Type B pancreatic cell (in vitro differentiated cells): ENCODE results near the gene STYXL1. TPM values are rescaled to one million over a fixed set of nuclear protein-coding genes. Genes with fewer than 3 reads are reported as not detected.

Experiments used
- DNase-seq: peaks from one replicate; pipeline ENCODE4 v3.0.0; 2021; ENCODE audit warnings: mixed read lengths; ENCODE audit not compliant: unreplicated experiment; ENCODE audit errors: extremely low spot score
- H3K27ac Mint-ChIP-seq: 2 replicates; pipeline ENCODE4 v1.8.0; 2021; ENCODE audit warnings: mild to moderate bottlenecking, mixed read lengths
- H3K27me3 Mint-ChIP-seq: 2 replicates; pipeline ENCODE4 v1.8.0; 2021; ENCODE audit warnings: mixed read lengths
- H3K36me3 Mint-ChIP-seq: 2 replicates; pipeline ENCODE4 v1.8.0; 2021; ENCODE audit warnings: mixed read lengths
- H3K4me1 Mint-ChIP-seq: one replicate; pipeline ENCODE4 v1.8.0; 2021; ENCODE audit warnings: mixed read lengths; ENCODE audit not compliant: unreplicated experiment
- H3K4me3 Mint-ChIP-seq: 2 replicates; pipeline ENCODE4 v1.8.0; 2021; ENCODE audit warnings: mild to moderate bottlenecking, mixed read lengths
- H3K9me3 Mint-ChIP-seq: 2 replicates; pipeline ENCODE4 v1.8.0; 2021; ENCODE audit warnings: mixed read lengths
- CTCF ChIP-seq: fragments of 200-600 bp; sonication (generic); conservative IDR thresholded peaks from 2 replicates; pipeline ENCODE4 v1.5.0; 2021; ENCODE audit warnings: antibody characterized with exemption, mild to moderate bottlenecking
- total RNA-seq: library from RNA; stranded (reverse); gene quantifications from 2 replicates; pipeline ENCODE4 v1.2.1, GENCODE V29; 2021; ENCODE audit warnings: low replicate concordance

The STYXL1 gene
- total RNA-seq, 1 donor from 2014 or later: 45.9 TPM

- peak overlapping the region; percentile 81 for H3K4me3 Mint-ChIP-seq
- no peak for DNase-seq
- peaks cover 21% of the 10 kb centered on the region for H3K4me1 Mint-ChIP-seq
- peaks cover 23% of the 10 kb centered on the region for H3K36me3 Mint-ChIP-seq
- H3K27ac Mint-ChIP-seq: peak overlapping the region; percentile 99
- no peaks in the 10 kb centered on the region for H3K27me3 Mint-ChIP-seq
- no peak for TF ChIP-seq CTCF
- H3K9me3 Mint-ChIP-seq: no peaks in the 10 kb centered on the region
These were observed 90.6 kb downstream of the STYXL1 start for GRCh38 chr7:75957021-75957736.

- Mint-ChIP-seq H3K9me3 (no peaks in the 10 kb centered on the region), H3K36me3 (peaks cover 20% of the 10 kb centered on the region), H3K27ac (peak overlapping the region; percentile 99), H3K4me1 (peaks cover 12% of the 10 kb centered on the region), H3K4me3 (no peak overlapping the region), H3K27me3 (no peaks in the 10 kb centered on the region)
- no peak for TF ChIP-seq CTCF
- no peak for DNase-seq
These were observed 92.4 kb downstream of the STYXL1 start for GRCh38 chr7:75955331-75955955.

- Mint-ChIP-seq H3K36me3 (peaks cover 18% of the 10 kb centered on the region), H3K4me3 (no peak overlapping the region), H3K4me1 (peaks cover 17% of the 10 kb centered on the region), H3K27me3 (no peaks in the 10 kb centered on the region), H3K9me3 (no peaks in the 10 kb centered on the region), H3K27ac (no peak overlapping the region)
- no peak for DNase-seq
- no peak for TF ChIP-seq CTCF
These were observed 93.9 kb downstream of the STYXL1 start for GRCh38 chr7:75953931-75954330.

GRCh38 chr7:75953431-75953830 is 94.4 kb downstream of the STYXL1 start:
- Mint-ChIP-seq H3K4me3 (no peak overlapping the region), H3K4me1 (peaks cover 19% of the 10 kb centered on the region), H3K36me3 (peaks cover 20% of the 10 kb centered on the region), H3K9me3 (no peaks in the 10 kb centered on the region), H3K27me3 (no peaks in the 10 kb centered on the region), H3K27ac (no peak overlapping the region)
- DNase-seq: no peak
- no peak for TF ChIP-seq CTCF

GRCh38 chr7:75951506-75951905 is 96.3 kb downstream of the STYXL1 start:
- Mint-ChIP-seq H3K36me3 (peaks cover 16% of the 10 kb centered on the region), H3K4me3 (no peak overlapping the region), H3K4me1 (peaks cover 18% of the 10 kb centered on the region), H3K9me3 (no peaks in the 10 kb centered on the region), H3K27me3 (no peaks in the 10 kb centered on the region), H3K27ac (no peak overlapping the region)
- no peak for TF ChIP-seq CTCF
- no peak for DNase-seq
